Measurements from ENCODE around the gene MPL.

Gene MPL

DNA sequence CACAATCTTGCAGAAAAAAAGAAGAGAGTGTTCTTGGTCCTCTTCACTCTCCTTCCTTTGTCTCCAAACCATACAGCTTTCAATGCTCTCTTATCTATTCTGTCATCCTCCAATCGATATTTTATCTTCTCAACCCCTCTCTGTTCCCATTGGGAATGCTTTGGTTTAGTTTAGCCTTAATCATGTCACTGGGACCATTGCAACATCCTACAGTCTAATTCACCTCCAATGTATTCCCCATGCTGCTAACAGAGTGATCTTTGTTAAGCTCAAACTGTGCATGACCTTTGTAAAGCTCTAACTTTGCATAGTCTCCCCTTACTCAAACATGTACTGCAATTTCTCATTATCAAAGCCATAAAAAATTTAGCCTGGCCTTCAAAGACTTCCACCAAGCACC lies 2.9 kb downstream of the MPL start:
- no peaks in the 10 kb centered on the region for H3K36me3 ChIP-seq (ENCODE audit: control insufficient read depth, low read length)
- no peaks in the 10 kb centered on the region for H3K79me2 ChIP-seq (ENCODE audit: control insufficient read depth, low read length)
- no peaks in the 10 kb centered on the region for H3K9me2 ChIP-seq (replicated peaks; ENCODE audit: control insufficient read depth, low read length)
- H3K4me1 ChIP-seq (ENCODE audit: control insufficient read depth, low read length) = no peaks in the 10 kb centered on the region
- no peaks in the 10 kb centered on the region for H3F3A ChIP-seq (ENCODE audit: control insufficient read depth, insufficient read depth)
- no peaks in the 10 kb centered on the region for H4K20me1 ChIP-seq (ENCODE audit: control insufficient read depth, insufficient read depth, low read depth, low read length)
- H3K27ac ChIP-seq (ENCODE audit: low read depth, low read length) = no peak overlapping the region
- TF ChIP-seq, protein P1, sequence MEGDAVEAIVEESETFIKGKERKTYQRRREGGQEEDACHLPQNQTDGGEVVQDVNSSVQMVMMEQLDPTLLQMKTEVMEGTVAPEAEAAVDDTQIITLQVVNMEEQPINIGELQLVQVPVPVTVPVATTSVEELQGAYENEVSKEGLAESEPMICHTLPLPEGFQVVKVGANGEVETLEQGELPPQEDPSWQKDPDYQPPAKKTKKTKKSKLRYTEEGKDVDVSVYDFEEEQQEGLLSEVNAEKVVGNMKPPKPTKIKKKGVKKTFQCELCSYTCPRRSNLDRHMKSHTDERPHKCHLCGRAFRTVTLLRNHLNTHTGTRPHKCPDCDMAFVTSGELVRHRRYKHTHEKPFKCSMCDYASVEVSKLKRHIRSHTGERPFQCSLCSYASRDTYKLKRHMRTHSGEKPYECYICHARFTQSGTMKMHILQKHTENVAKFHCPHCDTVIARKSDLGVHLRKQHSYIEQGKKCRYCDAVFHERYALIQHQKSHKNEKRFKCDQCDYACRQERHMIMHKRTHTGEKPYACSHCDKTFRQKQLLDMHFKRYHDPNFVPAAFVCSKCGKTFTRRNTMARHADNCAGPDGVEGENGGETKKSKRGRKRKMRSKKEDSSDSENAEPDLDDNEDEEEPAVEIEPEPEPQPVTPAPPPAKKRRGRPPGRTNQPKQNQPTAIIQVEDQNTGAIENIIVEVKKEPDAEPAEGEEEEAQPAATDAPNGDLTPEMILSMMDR (IDR thresholded peaks at IDR 0.05; ENCODE audit: low read depth, low read length, poor library complexity, severe bottlenecking) = no peak
- no peak for TF ChIP-seq EZH2phosphoT487 (IDR thresholded peaks at IDR 0.05; ENCODE audit: borderline replicate concordance, low read length)
- no peaks in the 10 kb centered on the region for H3K9me3 ChIP-seq (ENCODE audit: control insufficient read depth, insufficient read depth, low read length)
- H3K27me3 ChIP-seq (ENCODE audit: control insufficient read depth, low read length) = peaks cover 2% of the 10 kb centered on the region; the same call in 1 of the 2 replicates
- H3K4me2 ChIP-seq (ENCODE audit: low read length) = no peak overlapping the region
- no peak overlapping the region for H3K4me3 ChIP-seq (ENCODE audit: low read length)

DNA sequence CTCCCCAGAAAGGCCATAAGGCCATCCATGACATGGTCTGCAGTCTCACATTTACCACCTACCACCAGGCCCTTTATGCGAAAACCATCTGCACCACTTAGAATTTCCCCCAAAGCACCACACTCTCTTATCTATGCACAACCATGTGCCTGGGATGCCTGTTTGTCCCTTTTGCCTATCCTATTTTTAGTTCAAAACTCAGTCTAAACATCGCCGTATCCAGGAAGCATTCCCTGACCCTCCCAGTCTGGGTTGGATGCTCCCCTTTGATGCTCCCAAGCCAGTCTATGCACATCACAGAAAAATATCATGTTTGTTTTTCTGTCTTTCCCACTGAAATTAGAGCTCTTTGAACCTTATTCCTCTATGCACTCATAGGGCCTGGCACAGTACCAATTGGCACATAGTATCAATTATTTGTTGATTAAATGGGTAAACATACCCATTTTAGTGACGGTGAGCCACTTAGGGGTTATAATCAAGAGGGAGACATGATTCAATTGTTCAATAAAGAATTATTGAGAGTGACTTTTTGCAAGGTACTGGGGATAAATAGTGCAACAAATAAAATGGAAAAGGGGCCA lies 6.7 kb downstream of the MPL start:
- Histone ChIP-seq H3K4me2 (ENCODE audit: low read length) (no peak overlapping the region), H3K36me3 (ENCODE audit: control insufficient read depth, low read length) (no peaks in the 10 kb centered on the region), H3K27ac (ENCODE audit: low read depth, low read length) (no peak overlapping the region), H4K20me1 (ENCODE audit: control insufficient read depth, insufficient read depth, low read depth, low read length) (no peaks in the 10 kb centered on the region), H3K9me3 (ENCODE audit: control insufficient read depth, insufficient read depth, low read length) (no peaks in the 10 kb centered on the region), H3K9me2 (replicated peaks; ENCODE audit: control insufficient read depth, low read length) (no peaks in the 10 kb centered on the region), H3K27me3 (ENCODE audit: control insufficient read depth, low read length) (peaks cover 6% of the 10 kb centered on the region; the same call in 1 of the 2 replicates), H3K79me2 (ENCODE audit: control insufficient read depth, low read length) (no peaks in the 10 kb centered on the region), H3K4me3 (ENCODE audit: low read length) (no peak overlapping the region), H3F3A (ENCODE audit: control insufficient read depth, insufficient read depth) (no peaks in the 10 kb centered on the region), H3K4me1 (ENCODE audit: control insufficient read depth, low read length) (no peaks in the 10 kb centered on the region)
- TF ChIP-seq, protein P1 (IDR thresholded peaks at IDR 0.05; ENCODE audit: low read depth, low read length, poor library complexity, severe bottlenecking) = no peak

DNA sequence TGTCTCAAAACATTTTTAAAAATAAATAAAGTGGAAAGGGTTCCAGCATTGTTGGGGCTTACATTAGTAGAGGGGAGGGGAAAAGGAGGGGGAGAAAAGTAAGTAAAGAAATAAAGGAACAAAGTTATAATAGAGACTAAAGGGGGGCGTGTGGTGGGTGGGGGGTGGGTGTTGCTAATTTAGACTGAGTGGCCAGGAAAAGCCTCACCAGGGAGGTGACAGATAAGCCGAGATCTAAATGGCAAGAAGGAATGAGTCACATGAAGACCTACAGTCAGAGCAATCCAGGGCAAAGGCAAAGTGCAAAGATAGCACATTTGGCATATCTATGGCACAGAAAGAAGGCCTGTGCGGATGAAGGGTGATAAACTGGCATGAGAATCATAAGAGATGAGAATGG lies 7.5 kb downstream of the MPL start:
- Histone ChIP-seq H3K27ac (ENCODE audit: low read depth, low read length) (no peak overlapping the region), H3K9me2 (replicated peaks; ENCODE audit: control insufficient read depth, low read length) (no peaks in the 10 kb centered on the region), H3F3A (ENCODE audit: control insufficient read depth, insufficient read depth) (no peaks in the 10 kb centered on the region), H3K79me2 (ENCODE audit: control insufficient read depth, low read length) (no peaks in the 10 kb centered on the region), H3K4me2 (ENCODE audit: low read length) (no peak overlapping the region), H3K4me1 (ENCODE audit: control insufficient read depth, low read length) (no peaks in the 10 kb centered on the region), H3K4me3 (ENCODE audit: low read length) (no peak overlapping the region), H3K36me3 (ENCODE audit: control insufficient read depth, low read length) (no peaks in the 10 kb centered on the region), H3K9me3 (ENCODE audit: control insufficient read depth, insufficient read depth, low read length) (no peaks in the 10 kb centered on the region), H3K27me3 (ENCODE audit: control insufficient read depth, low read length) (peaks cover 6% of the 10 kb centered on the region; the same call in 1 of the 2 replicates), H4K20me1 (ENCODE audit: control insufficient read depth, insufficient read depth, low read depth, low read length) (no peaks in the 10 kb centered on the region)
- TF ChIP-seq, protein P1 (IDR thresholded peaks at IDR 0.05; ENCODE audit: low read depth, low read length, poor library complexity, severe bottlenecking) = no peak
- no peak for TF ChIP-seq EZH2phosphoT487 (IDR thresholded peaks at IDR 0.05; ENCODE audit: borderline replicate concordance, low read length)

Measured in DOHH2 (cell line).